ENCODE results near the gene HRH2.
"Not testable (repeated sequence)": the region's sequence is repeated elsewhere in the genome, so short reads cannot be mapped to it uniquely, and the experiment has no call there.

Gene HRH2

GRCh38 chr5:175742290-175742994 is 84.6 kb downstream of the HRH2 start:
- FAIRE-seq = no peak

- no peak for FAIRE-seq
These were observed 85.9 kb downstream of the HRH2 start for GRCh38 chr5:175743676-175744210.

GRCh38 chr5:175745210-175745609 is 87.3 kb downstream of the HRH2 start:
- no peak for FAIRE-seq

GRCh38 chr5:175746851-175747250 is 89.0 kb downstream of the HRH2 start:
- peak; percentile 70 for FAIRE-seq

- no peak for FAIRE-seq
These were observed 89.7 kb downstream of the HRH2 start for GRCh38 chr5:175747539-175748060.

- no peak for FAIRE-seq
These were observed 90.8 kb downstream of the HRH2 start for GRCh38 chr5:175748650-175749049.

GRCh38 chr5:175749591-175749990 is 91.7 kb downstream of the HRH2 start:
- FAIRE-seq = no peak

GRCh38 chr5:175750511-175750931 is 92.7 kb downstream of the HRH2 start:
- FAIRE-seq = no peak

GRCh38 chr5:175751369-175751768 is 93.5 kb downstream of the HRH2 start:
- FAIRE-seq = no peak

- peak; percentile 17 for FAIRE-seq
These were observed 95.1 kb downstream of the HRH2 start for GRCh38 chr5:175752826-175753535.

GRCh38 chr5:175753536-175754402 is 95.9 kb downstream of the HRH2 start:
- FAIRE-seq = no peak

GRCh38 chr5:175759991-175760390 is 102.1 kb downstream of the HRH2 start:
- FAIRE-seq = not testable (repeated sequence)

Data from islet of Langerhans (tissue), 1 donor.